ENCODE results near the gene APOD. TPM values are rescaled to one million over a fixed set of nuclear protein-coding genes. Genes with fewer than 3 reads are reported as not detected.

APOD gene
- total RNA-seq, 1 donor from 2014 or later: 3.5 TPM

DNA sequence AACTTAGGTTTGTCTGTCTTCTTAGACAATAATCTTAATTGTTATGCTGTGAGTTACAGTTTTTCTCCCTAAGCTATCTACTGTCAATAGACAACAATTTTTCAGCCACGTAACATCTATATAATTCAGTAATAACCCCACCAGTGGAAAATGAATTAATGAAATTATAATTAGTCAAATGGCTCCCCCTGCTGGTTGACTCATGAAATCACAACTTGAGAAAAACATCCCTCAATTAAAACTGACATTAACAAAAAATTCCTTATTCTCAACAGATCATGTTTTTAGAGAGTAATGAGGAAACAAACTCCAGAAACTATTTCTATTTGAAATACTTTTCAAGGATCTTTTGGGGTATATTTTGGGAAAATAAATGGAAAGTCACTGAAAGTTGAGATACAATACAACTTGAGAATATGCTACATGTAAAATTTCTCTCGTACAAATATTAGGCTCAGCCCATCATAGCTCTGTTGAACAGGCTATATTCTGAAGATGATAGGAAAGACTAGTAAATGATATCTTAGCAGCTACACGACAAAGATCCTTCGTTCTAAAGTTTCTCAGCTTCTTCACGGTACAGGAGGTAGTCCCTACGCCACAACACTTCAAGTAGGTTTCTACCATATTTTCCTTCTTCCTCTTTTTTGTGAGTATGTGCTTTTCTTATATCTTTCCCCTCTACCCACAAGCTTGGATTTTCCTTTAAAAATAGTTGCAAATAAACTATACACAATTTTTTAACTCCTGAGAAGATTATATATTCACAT, 61.3 kb downstream of the APOD start:
- peak; percentile 31 for ATAC-seq

Other genes starting within 250 kb of the APOD start
- 43.4 TPM for gene ACAP2, start 140.9 kb downstream of the APOD start, total RNA-seq
- gene PPP1R2, start 40.6 kb downstream of the APOD start, total RNA-seq: 35.7 TPM
- 34.9 TPM for gene MUC20, start 137.0 kb upstream of the APOD start, total RNA-seq
- 43.5 TPM for gene MUC4, start 228.0 kb upstream of the APOD start, total RNA-seq

Measured in esophagus mucosa (tissue), 1 donor.